Caki2 (cell line): ENCODE measurements around the gene IRF4. TPM values are rescaled to one million over a fixed set of nuclear protein-coding genes. Genes with fewer than 3 reads are reported as not detected.
"Not testable (repeated sequence)": the region's sequence is repeated elsewhere in the genome, so short reads cannot be mapped to it uniquely, and the experiment has no call there.

Source experiments
- DNase-seq: peaks from one replicate; pipeline ENCODE4 v3.0.0-alpha.2; 2015; ENCODE audit warnings: low read depth
- in situ Hi-C: cut with HindIII; loops from 2 replicates; pipeline ENCODE4 v1.10.0; 2016; ENCODE audit warnings: low sequenced_read_pairs, low pct_unique_long_range_greater_than_20kb, mixed read lengths
- total RNA-seq: library from RNA; depleted of rRNA; stranded (reverse); fragments of >200 nt; shearing (Covaris generic); gene quantifications from 2 replicates; pipeline ENCODE4 v1.2.3, GENCODE V29; 2014; ENCODE audit warnings: low replicate concordance

The IRF4 gene
- total RNA-seq, 1 experiment from 2014 or later = not detected

- DNase-seq, in situ Hi-C loops: not testable (repeated sequence)
These were observed 33.9 kb downstream of the IRF4 start for GRCh38 chr6:425418-425788.

DNA sequence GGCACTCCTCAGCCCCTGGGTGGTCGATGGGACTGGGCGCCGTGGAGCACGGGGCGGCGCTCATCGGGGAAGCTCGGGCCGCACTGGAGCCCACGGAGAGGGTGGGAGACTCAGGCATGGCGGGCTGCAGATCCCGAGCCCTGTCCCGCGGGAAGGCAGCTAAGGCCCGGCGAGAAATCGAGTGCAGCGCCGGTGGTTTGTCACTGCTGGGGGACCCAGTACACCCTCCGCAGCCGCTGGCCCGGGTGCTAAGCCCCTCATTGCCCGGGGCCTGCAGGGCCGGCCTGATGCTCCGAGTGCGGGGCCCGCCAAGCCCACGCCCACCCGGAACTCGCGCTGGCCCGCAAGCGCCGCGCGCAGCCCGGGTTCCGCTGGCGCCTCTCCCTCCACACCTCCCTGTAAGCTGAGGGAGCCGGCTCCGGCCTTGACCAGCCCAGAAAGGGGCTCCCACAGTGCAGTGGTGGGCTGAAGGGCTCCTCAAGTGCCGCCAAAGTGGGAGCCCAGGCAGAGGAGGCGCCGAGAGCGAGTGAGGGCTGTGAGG, 34.7 kb downstream of the IRF4 start:
- in situ Hi-C loops, DNase-seq: not testable (repeated sequence)

DNA sequence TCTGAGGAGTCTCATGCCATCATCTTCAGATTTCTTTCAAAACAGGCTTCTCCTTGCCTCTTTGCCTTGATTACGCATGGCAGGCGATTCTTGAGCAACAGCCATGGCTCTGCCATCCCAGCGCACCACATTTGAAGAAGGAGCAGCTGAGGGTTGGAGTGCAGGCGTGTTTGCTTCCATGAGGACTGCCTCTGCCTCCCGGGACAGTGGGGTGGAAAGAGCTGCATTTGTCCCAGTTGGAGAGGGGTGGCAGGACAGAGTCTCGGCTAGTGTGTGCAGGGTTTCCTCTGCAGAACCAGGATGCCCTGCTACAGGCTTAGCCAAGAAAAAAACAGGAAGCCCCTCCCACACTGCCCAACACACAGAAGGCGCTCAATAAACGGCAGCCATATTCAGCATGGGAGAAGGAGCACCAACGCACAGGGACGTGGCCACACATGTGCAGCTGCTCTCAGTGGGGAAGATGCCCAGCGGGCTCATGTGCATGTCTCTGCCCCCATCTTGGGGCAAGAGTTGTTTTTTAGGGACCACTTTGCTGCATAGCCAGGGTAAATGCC, 36.6 kb downstream of the IRF4 start:
- DNase-seq = no peak
- in situ Hi-C loops = no loop called here

DNA sequence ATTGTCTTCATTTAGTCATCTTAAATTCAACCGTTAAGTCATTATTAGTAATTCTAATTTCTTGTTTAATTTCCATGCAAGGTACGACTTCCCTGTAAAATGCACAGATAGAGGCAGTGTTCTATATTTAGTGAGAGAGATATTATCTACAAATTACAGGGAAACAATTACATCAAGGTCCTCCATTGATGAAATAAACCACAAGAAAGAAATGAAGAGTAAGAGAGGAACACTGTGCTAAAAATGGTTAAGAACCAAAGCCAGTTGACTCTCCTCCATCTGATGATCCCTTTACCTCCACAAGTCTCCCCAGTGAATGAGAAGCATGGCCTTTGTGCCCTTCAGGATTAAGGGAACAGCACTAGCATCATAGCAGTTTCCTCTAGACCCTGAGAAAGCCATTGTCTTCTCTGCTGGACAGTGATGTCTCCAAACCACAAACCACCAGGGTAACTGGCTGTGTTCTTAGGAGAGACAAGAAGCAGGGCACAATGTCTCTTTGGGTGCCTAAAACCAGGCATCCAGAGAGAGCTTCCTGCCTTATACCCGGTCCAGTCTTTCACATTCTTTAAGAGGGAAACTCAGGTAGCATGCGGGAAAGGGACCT, 38.1 kb downstream of the IRF4 start:
- in situ Hi-C loops = no loop called here
- no peak for DNase-seq

DNA sequence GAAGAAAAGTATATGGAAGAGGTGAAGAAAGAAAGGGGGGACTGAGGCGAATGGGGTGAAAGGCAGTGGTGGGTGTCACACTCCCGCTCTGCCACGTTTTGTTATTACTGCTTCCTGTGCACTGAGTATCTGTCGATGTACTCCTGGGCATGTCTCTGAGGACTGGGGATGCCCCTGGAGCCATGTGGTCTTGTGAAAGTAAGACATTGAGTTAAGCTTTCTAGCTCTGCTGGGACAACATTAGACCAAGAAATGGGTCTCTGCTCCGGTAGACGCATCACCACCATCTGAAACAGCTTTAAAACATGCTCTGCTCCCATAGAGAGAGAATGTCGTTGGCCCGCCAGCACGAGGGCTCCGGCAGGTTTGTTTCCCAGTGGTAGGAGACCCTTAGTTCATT, 40.0 kb downstream of the IRF4 start:
- DNase-seq = no peak
- in situ Hi-C loops = no loop called here

DNA sequence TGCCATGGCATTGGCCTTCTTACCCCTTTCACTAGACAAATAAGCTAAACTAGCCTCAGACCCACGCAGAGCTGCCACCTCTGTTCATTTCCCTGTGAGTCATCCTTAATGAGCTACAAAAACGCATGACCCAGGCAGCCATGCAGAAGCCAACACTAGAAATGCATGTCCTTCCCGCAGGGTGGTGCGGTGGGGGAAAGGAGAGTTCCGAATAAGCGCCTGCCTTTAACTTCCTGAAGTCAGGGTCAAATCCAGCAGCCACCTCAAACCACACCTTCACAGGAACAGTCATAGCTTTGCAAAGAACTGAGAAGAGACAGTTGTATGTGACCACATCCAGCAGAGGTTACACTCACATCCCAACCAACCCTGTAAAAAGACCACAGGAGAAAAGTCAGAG, 40.4 kb downstream of the IRF4 start:
- in situ Hi-C loops = no loop called here
- peak; percentile 95 for DNase-seq

- in situ Hi-C loops = no loop called here
- DNase-seq = no peak
These were observed 42.6 kb downstream of the IRF4 start for GRCh38 chr6:434051-434705.

GRCh38 chr6:435441-436307, 44.1 kb downstream of the IRF4 start:
- peak; percentile 55 for DNase-seq
- in situ Hi-C loops = no loop called here

GRCh38 chr6:436308-437036, 44.9 kb downstream of the IRF4 start:
- DNase-seq = peak; percentile 72
- in situ Hi-C loops = no loop called here

DNA sequence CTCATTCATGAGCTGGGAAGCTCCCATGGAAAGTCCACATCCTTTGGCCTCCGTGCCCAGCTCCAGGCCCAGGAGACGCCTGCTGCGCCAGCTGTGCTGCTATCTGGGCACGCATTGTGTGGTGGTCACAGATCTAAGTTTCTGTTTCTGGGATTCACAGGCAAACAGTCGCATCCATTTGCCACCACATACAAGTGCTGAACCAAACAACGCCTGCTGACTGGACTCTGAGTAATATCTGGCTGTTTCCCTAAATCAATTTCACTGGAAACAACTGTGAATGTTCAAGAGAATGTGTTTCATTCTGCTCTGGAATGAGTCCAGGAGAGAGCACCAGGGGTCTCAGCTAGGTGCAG, 45.5 kb downstream of the IRF4 start:
- in situ Hi-C loops = no loop called here
- no peak for DNase-seq

DNA sequence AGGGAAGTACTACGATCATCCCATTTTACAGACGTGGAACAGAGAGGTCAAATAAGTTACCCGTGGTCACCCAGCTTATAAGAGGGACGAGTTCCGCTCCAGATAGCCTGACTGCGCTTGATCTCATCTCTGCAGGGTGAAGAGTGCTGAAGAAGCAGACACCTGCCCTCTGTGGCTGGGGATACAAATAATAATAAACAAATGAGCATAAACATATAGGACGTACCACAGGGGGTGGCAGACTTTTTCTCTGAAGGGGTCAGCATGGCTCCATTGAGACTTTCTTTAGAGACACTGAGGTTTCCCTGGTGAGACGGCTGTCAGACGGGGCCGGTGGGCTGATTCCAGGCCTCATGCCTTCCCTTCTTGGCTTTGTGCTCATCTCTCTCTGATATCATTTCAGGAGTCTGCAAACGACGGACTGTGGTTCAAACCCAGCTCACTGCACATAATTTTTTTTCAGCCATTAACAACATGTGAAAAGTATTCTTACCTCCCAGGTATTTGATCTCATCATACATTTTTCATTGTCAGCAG, 47.1 kb downstream of the IRF4 start:
- in situ Hi-C loops = no loop called here
- no peak for DNase-seq

DNA sequence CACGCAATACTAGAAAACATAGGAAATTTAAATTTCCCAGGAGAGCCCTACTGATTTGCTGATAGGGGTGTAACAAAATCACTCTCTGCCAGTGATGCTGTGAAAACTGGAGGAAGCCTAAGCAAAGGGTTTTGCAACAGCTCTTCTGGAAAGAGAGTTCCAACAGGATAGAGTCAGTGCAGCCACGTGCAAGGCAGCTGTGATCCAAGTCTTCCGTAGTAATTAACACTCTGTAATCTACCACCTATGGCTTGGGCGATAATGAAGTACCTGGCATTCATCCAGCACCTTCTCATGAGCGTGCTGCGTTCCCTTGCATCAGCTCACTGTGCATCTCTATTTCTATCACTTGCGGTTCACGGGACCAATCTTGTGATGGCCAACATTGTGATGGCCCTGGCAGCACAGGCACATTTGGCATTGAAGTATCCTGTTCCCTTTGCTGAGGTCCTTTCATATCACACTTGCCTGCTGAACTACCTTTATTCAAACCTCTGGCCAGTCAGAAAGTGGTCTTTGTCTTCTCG, 48.2 kb downstream of the IRF4 start:
- in situ Hi-C loops = no loop called here
- no peak for DNase-seq

DNA sequence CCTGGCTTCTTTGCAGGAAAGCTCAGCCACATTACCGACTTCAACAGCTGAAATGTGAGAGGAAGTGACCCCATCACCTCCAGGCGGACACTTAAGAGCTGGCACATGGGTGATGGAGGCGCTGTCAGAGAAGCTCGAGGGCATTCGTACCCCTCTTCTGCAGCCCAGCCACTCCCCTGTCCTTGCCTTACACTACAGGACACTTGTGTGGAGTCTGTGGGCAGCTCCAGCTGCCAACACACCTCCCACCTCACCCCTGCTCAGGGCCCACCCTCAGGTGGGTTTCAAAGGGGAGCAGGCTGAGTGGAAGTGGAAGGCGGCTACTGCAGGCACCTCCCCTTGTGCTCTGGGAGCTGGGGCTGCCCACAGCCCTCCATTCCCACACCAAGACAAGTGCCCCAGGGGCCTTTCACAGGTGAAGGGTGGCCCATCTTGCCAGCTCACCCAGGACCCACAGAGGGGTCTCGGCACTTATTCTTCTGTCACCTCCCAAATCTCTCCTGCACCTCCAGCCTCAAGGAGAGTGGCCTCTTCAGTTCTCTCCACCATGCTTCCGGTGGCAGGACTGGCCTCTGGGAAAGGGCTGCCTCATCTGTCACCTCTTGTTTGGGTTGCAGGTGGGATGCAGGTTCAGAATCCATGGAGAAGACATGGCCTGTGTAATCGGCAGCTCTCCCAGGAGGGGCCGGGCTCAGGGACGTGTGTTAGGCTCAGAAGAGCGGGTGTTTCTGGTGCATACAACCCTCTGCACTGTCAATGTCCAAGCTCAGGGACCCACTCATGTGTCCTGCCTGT, 49.8 kb downstream of the IRF4 start:
- in situ Hi-C loops = no loop called here

DNA sequence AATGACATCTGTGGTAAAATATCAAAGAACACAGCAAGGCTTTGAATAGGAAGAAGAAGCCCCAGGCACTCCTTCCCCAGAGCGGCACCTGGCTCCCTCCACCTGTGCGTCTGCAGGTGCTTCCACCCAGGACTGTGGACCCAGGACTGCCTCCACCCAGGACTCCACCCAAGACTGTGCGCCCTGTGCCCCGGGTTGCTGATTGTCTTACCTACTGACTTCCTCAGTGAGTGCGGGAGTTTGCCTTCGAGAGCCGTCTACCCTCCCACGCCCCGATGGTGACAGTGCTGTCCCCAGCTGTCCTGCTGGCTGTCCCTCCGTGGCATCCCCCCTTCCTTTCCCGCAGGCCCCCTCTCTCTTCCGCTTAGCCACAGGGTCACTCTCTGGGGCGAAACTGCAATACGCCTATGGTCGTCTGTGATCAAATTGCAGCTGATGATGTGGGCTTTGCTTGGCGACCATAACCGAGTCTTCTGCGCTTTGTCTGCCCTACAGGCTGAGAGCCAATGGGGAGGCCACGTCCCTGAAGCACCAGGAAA, 52.1 kb downstream of the IRF4 start:
- no peak for DNase-seq
- in situ Hi-C loops = no loop called here

More for the DNA sequence above, 49.8 kb downstream of the IRF4 start:
- DNase-seq = no peak

- no peak for DNase-seq
- in situ Hi-C loops = no loop called here
These were observed 53.2 kb downstream of the IRF4 start for GRCh38 chr6:444653-445275.

- in situ Hi-C loops = no loop called here
- DNase-seq = no peak
These were observed 54.2 kb downstream of the IRF4 start for GRCh38 chr6:445571-446417.
